H9 (cell line): ENCODE measurements around the gene UST. TPM values are rescaled to one million over a fixed set of nuclear protein-coding genes. Genes with fewer than 3 reads are reported as not detected.
A peak's percentile ranks its signal among the peaks of the same experiment; 100 is the strongest.

Experiments used
- DNase-seq: peaks from one replicate; pipeline ENCODE4 v3.0.0-alpha.2; 2017
- H2AFZ ChIP-seq: one replicate; pipeline ENCODE4 v1.6.1; 2013; ENCODE audit warnings: mild to moderate bottlenecking, low read length, control low read depth, moderate library complexity
- H2AK5ac ChIP-seq: 2 replicates; pipeline ENCODE4 v1.6.1; 2013; ENCODE audit warnings: low read length, control low read depth, mixed read lengths; ENCODE audit not compliant: insufficient read length
- H2BK120ac ChIP-seq: one replicate; pipeline ENCODE4 v1.6.1; 2013; ENCODE audit warnings: low read depth, mild to moderate bottlenecking, low read length, control low read depth, inconsistent platforms; ENCODE audit not compliant: poor library complexity, severe bottlenecking
- H2BK12ac ChIP-seq: 2 replicates; pipeline ENCODE4 v1.6.1; 2013; ENCODE audit warnings: low read length, control low read depth, mixed read lengths, low read depth; ENCODE audit not compliant: insufficient read length
- H2BK15ac ChIP-seq: 2 replicates; pipeline ENCODE4 v1.6.1; 2013; ENCODE audit warnings: low read depth, low read length, control low read depth
- H2BK20ac ChIP-seq: one replicate; pipeline ENCODE4 v1.6.1; 2013; ENCODE audit warnings: low read depth, mild to moderate bottlenecking, low read length, control low read depth, inconsistent platforms; ENCODE audit not compliant: poor library complexity, severe bottlenecking
- H2BK5ac ChIP-seq: 2 replicates; pipeline ENCODE4 v1.6.1; 2013; ENCODE audit warnings: low read length, control low read depth, mixed read lengths; ENCODE audit not compliant: insufficient read length
- H3K14ac ChIP-seq: 2 replicates; pipeline ENCODE4 v1.6.1; 2013; ENCODE audit warnings: low read length, control low read depth; ENCODE audit not compliant: insufficient read depth
- H3K18ac ChIP-seq: 2 replicates; pipeline ENCODE4 v1.6.1; 2013; ENCODE audit warnings: low read depth, mild to moderate bottlenecking, mixed read lengths, low read length, control low read depth; ENCODE audit not compliant: insufficient read length
- H3K23ac ChIP-seq: 2 replicates; pipeline ENCODE4 v1.6.1; 2013; ENCODE audit warnings: low read length, control low read depth, mixed read lengths, low read depth; ENCODE audit not compliant: insufficient read length
- H3K23me2 ChIP-seq: 2 replicates; pipeline ENCODE4 v1.6.1; 2013; ENCODE audit warnings: low read depth, mild to moderate bottlenecking, mixed read lengths, low read length, control low read depth; ENCODE audit not compliant: insufficient read length, poor library complexity, severe bottlenecking
- H3K27ac ChIP-seq: 2 replicates; pipeline ENCODE4 v1.5.1; 2013; ENCODE audit warnings: low read length, control low read depth, mixed read lengths, low read depth; ENCODE audit not compliant: insufficient read length
- H3K27me3 ChIP-seq: 2 replicates; pipeline ENCODE4 v1.6.1; 2013; ENCODE audit warnings: low read length, control low read depth, inconsistent platforms; ENCODE audit not compliant: insufficient read depth
- H3K4ac ChIP-seq: 2 replicates; pipeline ENCODE4 v1.6.1; 2013; ENCODE audit warnings: low read depth, mild to moderate bottlenecking, control low read depth, inconsistent platforms, low read length, moderate library complexity
- H3K4me1 ChIP-seq: 2 replicates; pipeline ENCODE4 v1.6.1; 2013; ENCODE audit warnings: low read length, control low read depth, inconsistent platforms; ENCODE audit not compliant: insufficient read depth
- H3K4me2 ChIP-seq: 2 replicates; pipeline ENCODE4 v1.6.1; 2013; ENCODE audit warnings: low read length, control low read depth, mixed read lengths; ENCODE audit not compliant: insufficient read length, insufficient read depth
- H3K56ac ChIP-seq: 2 replicates; pipeline ENCODE4 v1.6.1; 2013; ENCODE audit warnings: low read depth, mild to moderate bottlenecking, mixed read lengths, low read length, control low read depth; ENCODE audit not compliant: insufficient read length
- H3K79me1 ChIP-seq: 2 replicates; pipeline ENCODE4 v1.6.1; 2013; ENCODE audit warnings: low read depth, mild to moderate bottlenecking, moderate library complexity, low read length, control low read depth, inconsistent platforms; ENCODE audit not compliant: insufficient read depth, poor library complexity, severe bottlenecking
- H3K79me2 ChIP-seq: 2 replicates; pipeline ENCODE4 v1.6.1; 2013; ENCODE audit warnings: low read length, control low read depth, inconsistent platforms; ENCODE audit not compliant: insufficient read depth
- H3K9ac ChIP-seq: 2 replicates; pipeline ENCODE4 v1.6.1; 2013; ENCODE audit warnings: low read length, control low read depth, mixed read lengths; ENCODE audit not compliant: insufficient read length; ENCODE audit errors: extremely low read depth
- H3K9me3 ChIP-seq: one replicate; pipeline ENCODE4 v1.6.1; 2013; ENCODE audit warnings: low read depth, low read length, inconsistent platforms; ENCODE audit not compliant: control insufficient read depth
- H3T11ph ChIP-seq: one replicate; pipeline ENCODE4 v1.6.1; 2013; ENCODE audit warnings: mild to moderate bottlenecking, low read length, control low read depth, inconsistent platforms
- H4K20me1 ChIP-seq: one replicate; pipeline ENCODE4 v1.6.1; 2013; ENCODE audit not compliant: control insufficient read depth, insufficient read length, insufficient read depth
- H4K5ac ChIP-seq: 2 replicates; pipeline ENCODE4 v1.6.1; 2013; ENCODE audit warnings: low read depth, mild to moderate bottlenecking, mixed read lengths, low read length, control low read depth; ENCODE audit not compliant: insufficient read length
- H4K8ac ChIP-seq: replicated peaks from 2 replicates; pipeline ENCODE4 v1.6.1; 2013; ENCODE audit warnings: low read length, control low read depth, mixed read lengths, low read depth; ENCODE audit not compliant: insufficient read length
- H4K91ac ChIP-seq: 2 replicates; pipeline ENCODE4 v1.6.1; 2013; ENCODE audit warnings: low read depth, mild to moderate bottlenecking, moderate library complexity, mixed read lengths, low read length, control low read depth; ENCODE audit not compliant: insufficient read length
- H3K27ac Mint-ChIP-seq, 3 experiments: 2 replicates in 2 of 3; 3 replicates in 1 of 3; pipeline ENCODE4 v1.8.0; 2020 to 2021; ENCODE audit warnings: mixed read lengths in 3 of 3, mild to moderate bottlenecking in 1 of 3, moderate library complexity in 1 of 3
- H3K27me3 Mint-ChIP-seq: 2 replicates; pipeline ENCODE4 v1.8.0; 2021; ENCODE audit warnings: low read depth, mild to moderate bottlenecking, moderate library complexity, mixed read lengths
- H3K36me3 Mint-ChIP-seq, 3 experiments: 2 replicates in 2 of 3; 3 replicates in 1 of 3; pipeline ENCODE4 v1.8.0; 2020 to 2021; ENCODE audit warnings: low read depth in 3 of 3, mixed read lengths in 3 of 3; ENCODE audit not compliant: insufficient read depth in 1 of 3
- H3K4me1 Mint-ChIP-seq, 2 experiments: 2 replicates each; pipeline ENCODE4 v1.8.0; 2020; ENCODE audit warnings: mixed read lengths in 2 of 2
- H3K4me3 Mint-ChIP-seq, 2 experiments: 2 replicates in 1 of 2; 3 replicates in 1 of 2; pipeline ENCODE4 v1.8.0; 2020 to 2021; ENCODE audit warnings: mild to moderate bottlenecking in 2 of 2, mixed read lengths in 2 of 2, moderate library complexity in 1 of 2
- H3K9me3 Mint-ChIP-seq, 2 experiments: 2 replicates in 1 of 2; 3 replicates in 1 of 2; pipeline ENCODE4 v1.8.0; 2020; ENCODE audit warnings: mild to moderate bottlenecking in 2 of 2, mixed read lengths in 2 of 2, moderate library complexity in 1 of 2
- WGBS: extraction: QIAGEN DNeasy Blood & Tissue Kit; methylation state at CpG from one replicate; pipeline ENCODE4 v1.1.7; 2013; ENCODE audit warnings: missing lambda C conversion rate, low lambda C conversion rate, mixed read lengths; ENCODE audit not compliant: insufficient read length; ENCODE audit errors: extremely low coverage; 5-methylcytosine and 5-hydroxymethylcytosine counted together
- total RNA-seq: library from RNA; stranded (reverse); gene quantifications from 2 replicates; pipeline ENCODE4 v1.2.1, GENCODE V29; 2021
- TF ChIP-seq, protein P1 (sequence below): fragments of 200-600 bp; sonication (generic); conservative IDR thresholded peaks from 3 replicates; pipeline ENCODE4 v1.8.0; 2021; ENCODE audit warnings: antibody characterized with exemption, mild to moderate bottlenecking

Gene UST
- total RNA-seq, 1 experiment from 2014 or later = 14.4 TPM

- Histone ChIP-seq H3K23me2 (no peaks in the 10 kb centered on the region), H3K79me1 (peaks cover 13% of the 10 kb centered on the region), H3K14ac (no peak overlapping the region), H3K4me2 (no peak overlapping the region), H3K4me1 (peaks cover 14% of the 10 kb centered on the region; the same call in 1 of the 2 replicates), H3K9ac (no peak overlapping the region), H3K27ac (no peak overlapping the region), H3T11ph (no peak overlapping the region), H2AFZ (no peak overlapping the region), H3K18ac (no peak overlapping the region), H2AK5ac (no peak overlapping the region), H4K8ac (no peak overlapping the region), H3K27me3 (no peaks in the 10 kb centered on the region), H3K9me3 (no peaks in the 10 kb centered on the region), H4K20me1 (no peaks in the 10 kb centered on the region), H3K23ac (no peak overlapping the region), H2BK12ac (no peak overlapping the region), H4K91ac (no peak overlapping the region), H3K4ac (no peak overlapping the region), H2BK15ac (no peak overlapping the region), H4K5ac (no peak overlapping the region), H2BK5ac (no peak overlapping the region), H2BK120ac (no peak overlapping the region), H3K79me2 (peaks cover 36% of the 10 kb centered on the region; the same call in 1 of the 2 replicates), H3K56ac (no peak overlapping the region), H2BK20ac (no peak overlapping the region)
- peaks cover 58 to 67% of the 10 kb centered on the region in 2 experiments for H3K4me1 Mint-ChIP-seq
- H3K27ac Mint-ChIP-seq = peak overlapping the region in 1 of 3 experiments; percentile 62; a peak in 1 of 7 replicates
- no CpG with 5 or more reads among the region's 1 CpG for WGBS
- peaks cover 3 to 13% of the 10 kb centered on the region in 2 experiments; a peak in 4 of 5 replicates for H3K9me3 Mint-ChIP-seq
- TF ChIP-seq, protein P1, sequence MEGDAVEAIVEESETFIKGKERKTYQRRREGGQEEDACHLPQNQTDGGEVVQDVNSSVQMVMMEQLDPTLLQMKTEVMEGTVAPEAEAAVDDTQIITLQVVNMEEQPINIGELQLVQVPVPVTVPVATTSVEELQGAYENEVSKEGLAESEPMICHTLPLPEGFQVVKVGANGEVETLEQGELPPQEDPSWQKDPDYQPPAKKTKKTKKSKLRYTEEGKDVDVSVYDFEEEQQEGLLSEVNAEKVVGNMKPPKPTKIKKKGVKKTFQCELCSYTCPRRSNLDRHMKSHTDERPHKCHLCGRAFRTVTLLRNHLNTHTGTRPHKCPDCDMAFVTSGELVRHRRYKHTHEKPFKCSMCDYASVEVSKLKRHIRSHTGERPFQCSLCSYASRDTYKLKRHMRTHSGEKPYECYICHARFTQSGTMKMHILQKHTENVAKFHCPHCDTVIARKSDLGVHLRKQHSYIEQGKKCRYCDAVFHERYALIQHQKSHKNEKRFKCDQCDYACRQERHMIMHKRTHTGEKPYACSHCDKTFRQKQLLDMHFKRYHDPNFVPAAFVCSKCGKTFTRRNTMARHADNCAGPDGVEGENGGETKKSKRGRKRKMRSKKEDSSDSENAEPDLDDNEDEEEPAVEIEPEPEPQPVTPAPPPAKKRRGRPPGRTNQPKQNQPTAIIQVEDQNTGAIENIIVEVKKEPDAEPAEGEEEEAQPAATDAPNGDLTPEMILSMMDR = no peak
- no peaks in the 10 kb centered on the region for H3K27me3 Mint-ChIP-seq
- DNase-seq = no peak
- H3K4me3 Mint-ChIP-seq = no peak overlapping the region; a peak in 1 of 5 replicates
- peaks cover 0 to 14% (median 10%) of the 10 kb centered on the region in 3 experiments; a peak in 5 of 7 replicates for H3K36me3 Mint-ChIP-seq
These were observed 13.4 kb downstream of the UST start for GRCh38 chr6:148760258-148760534.
